ENCODE measurements around the gene PMEPA1. TPM values are rescaled to one million over a fixed set of nuclear protein-coding genes. Genes with fewer than 3 reads are reported as not detected.

The PMEPA1 gene
- total RNA-seq, 2 experiments from 2014 or later: 1.4 to 3.7 TPM

- Histone ChIP-seq H2AFZ (ENCODE audit: low read length) (no peak overlapping the region), H3K79me2 (ENCODE audit: insufficient read depth, low read depth, low read length) (no peaks in the 10 kb centered on the region), H3K9me3 (ENCODE audit: low read length) (peaks cover 18% of the 10 kb centered on the region; the same call in 1 of the 2 replicates), H3K36me3 (ENCODE audit: insufficient read depth, low read length) (peaks cover 4% of the 10 kb centered on the region; the same call in 1 of the 2 replicates), H4K20me1 (ENCODE audit: insufficient read depth, low read length) (no peaks in the 10 kb centered on the region), H3K4me3 (ENCODE audit: low read depth, low read length, poor library complexity, severe bottlenecking) (no peak overlapping the region), H3K4me2 (ENCODE audit: low read length) (no peak overlapping the region), H3K4me1 (ENCODE audit: insufficient read depth, low read length, poor library complexity, severe bottlenecking) (no peaks in the 10 kb centered on the region), H3K9me2 (ENCODE audit: insufficient read depth, low read length) (no peaks in the 10 kb centered on the region), H3K27ac (ENCODE audit: low read depth, low read length, poor library complexity, severe bottlenecking) (no peak overlapping the region)
- BruUV-seq (replicated peaks): no TSS peak
- no peak for TF ChIP-seq EZH2phosphoT487 (IDR thresholded peaks at IDR 0.05; ENCODE audit: borderline replicate concordance, low read depth, low read length)
- TF ChIP-seq CTCF (conservative IDR thresholded peaks at IDR 0.05; ENCODE audit: low read length): no peak
- CTCF ChIA-PET (ENCODE audit: unreplicated experiment): no interaction called here
- DNase-seq (ENCODE audit: low spot score): no peak
- intact Hi-C loops (cut with micrococcal nuclease; ENCODE audit: unreplicated experiment): no loop called here
- POLR2A ChIA-PET: interaction anchor here (0.8 kb wide), 1 partner anchor 24 kb away, joined by 3 read pairs; no protein-coding TSS in a partner anchor
These were observed 62.5 kb downstream of the PMEPA1 start for GRCh38 chr20:57647006-57647932.

- no peak for TF ChIP-seq CTCF (conservative IDR thresholded peaks at IDR 0.05; ENCODE audit: low read length)
- no peak for TF ChIP-seq EZH2phosphoT487 (IDR thresholded peaks at IDR 0.05; ENCODE audit: borderline replicate concordance, low read depth, low read length)
- Histone ChIP-seq H3K9me3 (ENCODE audit: low read length) (peaks cover 37% of the 10 kb centered on the region), H3K4me1 (ENCODE audit: insufficient read depth, low read length, poor library complexity, severe bottlenecking) (peaks cover 12% of the 10 kb centered on the region), H3K36me3 (ENCODE audit: insufficient read depth, low read length) (no peaks in the 10 kb centered on the region; the same call in 1 of the 2 replicates), H3K79me2 (ENCODE audit: insufficient read depth, low read depth, low read length) (no peaks in the 10 kb centered on the region), H3K9me2 (ENCODE audit: insufficient read depth, low read length) (no peaks in the 10 kb centered on the region), H4K20me1 (ENCODE audit: insufficient read depth, low read length) (no peaks in the 10 kb centered on the region), H2AFZ (ENCODE audit: low read length) (no peak overlapping the region), H3K27ac (ENCODE audit: low read depth, low read length, poor library complexity, severe bottlenecking) (no peak overlapping the region), H3K4me2 (ENCODE audit: low read length) (no peak overlapping the region), H3K4me3 (ENCODE audit: low read depth, low read length, poor library complexity, severe bottlenecking) (no peak overlapping the region)
- BruUV-seq (replicated peaks): no TSS peak
- CTCF ChIA-PET (ENCODE audit: unreplicated experiment): no interaction called here
- DNase-seq (ENCODE audit: low spot score): no peak
- intact Hi-C loops (cut with micrococcal nuclease; ENCODE audit: unreplicated experiment): no loop called here
- POLR2A ChIA-PET: no interaction called here
These were observed 70.9 kb downstream of the PMEPA1 start for GRCh38 chr20:57638895-57639236.

All from OCI-LY7 (cell line).